Keratinocyte (primary cell): ENCODE data around the gene ABLIM1. TPM values are rescaled to one million over a fixed set of nuclear protein-coding genes. Genes with fewer than 3 reads are reported as not detected.

ENCODE experiments used
- DNase-seq: peaks from one replicate; pipeline ENCODE4 v3.0.0-alpha.2; 2011; ENCODE audit warnings: low read depth, missing footprints, low spot score
- FAIRE-seq: peaks from 2 replicates; lab custom pipeline; 2011; peaks lifted over from hg19 to GRCh38; lab: Jason Lieb, UNC
- H2AFZ ChIP-seq: 2 replicates; pipeline ENCODE4 v1.6.0; 2012; ENCODE audit warnings: low read length, control low read depth, inconsistent platforms; ENCODE audit not compliant: control insufficient read depth
- H3K27ac ChIP-seq: 2 replicates; pipeline ENCODE4 v1.5.1; 2011; ENCODE audit warnings: low read length; ENCODE audit not compliant: control insufficient read depth, insufficient read depth
- H3K27me3 ChIP-seq: 3 replicates; pipeline ENCODE4 v1.6.0; 2011; ENCODE audit warnings: low read length; ENCODE audit not compliant: control insufficient read depth, insufficient read depth; ENCODE audit errors: extremely low read depth
- H3K36me3 ChIP-seq, 2 experiments: 2 replicates in 1 of 2; 3 replicates in 1 of 2; pipeline ENCODE4 v1.5.1; 2011; ENCODE audit warnings: low read length in 2 of 2, mild to moderate bottlenecking in 1 of 2; ENCODE audit not compliant: control insufficient read depth in 2 of 2, insufficient read depth in 2 of 2; ENCODE audit errors: extremely low read depth in 1 of 2
- H3K4me1 ChIP-seq: 3 replicates; pipeline ENCODE4 v1.5.1; 2011; ENCODE audit warnings: low read length; ENCODE audit not compliant: control insufficient read depth, insufficient read depth; ENCODE audit errors: extremely low read depth
- H3K4me2 ChIP-seq: 3 replicates; pipeline ENCODE4 v1.6.0; 2011; ENCODE audit warnings: low read depth, low read length; ENCODE audit not compliant: control insufficient read depth, insufficient read depth; ENCODE audit errors: extremely low read depth
- H3K4me3 ChIP-seq, 3 experiments: fragments of 200-600 bp in 1 of 3; sonication (generic) in 1 of 3; 2 replicates in 2 of 3; 3 replicates in 1 of 3; pipeline ENCODE4 v1.5.1; 2011 to 2016; ENCODE audit warnings: low read length in 3 of 3, mild to moderate bottlenecking in 3 of 3, control low read depth in 2 of 3, inconsistent platforms in 1 of 3, low read depth in 1 of 3, mixed read lengths in 1 of 3, mixed run types in 1 of 3, moderate library complexity in 1 of 3; ENCODE audit not compliant: control insufficient read depth in 2 of 3, insufficient read depth in 2 of 3; ENCODE audit errors: extremely low read depth in 1 of 3
- H3K79me2 ChIP-seq: 2 replicates; pipeline ENCODE4 v1.6.0; 2012; ENCODE audit warnings: low read length; ENCODE audit not compliant: control insufficient read depth, insufficient read depth
- H3K9ac ChIP-seq: 3 replicates; pipeline ENCODE4 v1.6.0; 2011; ENCODE audit warnings: low read length; ENCODE audit not compliant: control insufficient read depth, insufficient read depth; ENCODE audit errors: extremely low read depth
- H3K9me1 ChIP-seq: 3 replicates; pipeline ENCODE4 v1.6.0; 2011; ENCODE audit warnings: low read length; ENCODE audit not compliant: control insufficient read depth, insufficient read depth; ENCODE audit errors: extremely low read depth
- H3K9me3 ChIP-seq: 2 replicates; pipeline ENCODE4 v1.5.1; 2012; ENCODE audit warnings: low read depth, low read length; ENCODE audit not compliant: control insufficient read depth
- H4K20me1 ChIP-seq: 3 replicates; pipeline ENCODE4 v1.6.0; 2011; ENCODE audit warnings: low read length; ENCODE audit not compliant: control insufficient read depth, insufficient read depth; ENCODE audit errors: extremely low read depth
- CTCF ChIP-seq, 3 experiments: IDR thresholded peaks in 1 of 3; conservative IDR thresholded peaks in 1 of 3; optimal IDR thresholded peaks in 1 of 3; 2 replicates in 2 of 3; 3 replicates in 1 of 3; pipeline versions ENCODE3 to v1.5.1; 2011; ENCODE audit warnings: low read length in 3 of 3, mild to moderate bottlenecking in 3 of 3, moderate library complexity in 2 of 3, control low read depth in 1 of 3, inconsistent platforms in 1 of 3; ENCODE audit not compliant: insufficient read depth in 2 of 3; ENCODE audit errors: extremely low read depth in 1 of 3
- EZH2 ChIP-seq: IDR thresholded peaks from one replicate; pipeline ENCODE4 v1.6.1; 2012; ENCODE audit warnings: inconsistent platforms, mild to moderate bottlenecking, low read length, moderate library complexity
- dilution Hi-C: fragments of 300-500 bp; cut with MboI; formaldehyde crosslinking; loops from one replicate; pipeline ENCODE4 v1.7.0; 2020; ENCODE audit warnings: low sequenced_read_pairs; ENCODE audit not compliant: extremely low pct_ligation_motif_present
- polyA plus RNA-seq, 5 experiments: library from polyadenylated mRNA; depleted of rRNA in 3 of 5; stranded (reverse) in 3 of 5; stranded (forward) in 1 of 5; unstranded in 1 of 5; fragments of >200 nt; gene quantifications; 1 replicate in 1 of 5; 2 replicates in 3 of 5; 3 replicates in 1 of 5; pipeline versions ENCODE4 v1.2.1 to v1.2.3, GENCODE V29; 2011 to 2012; ENCODE audit warnings: missing spikeins in 2 of 5, low read depth in 1 of 5, low replicate concordance in 1 of 5

The ABLIM1 gene
- polyA plus RNA-seq, 1 donor (not counting 4 experiments of a cell fraction or from before 2014, with no cell fraction given) = 55.2 TPM

DNA sequence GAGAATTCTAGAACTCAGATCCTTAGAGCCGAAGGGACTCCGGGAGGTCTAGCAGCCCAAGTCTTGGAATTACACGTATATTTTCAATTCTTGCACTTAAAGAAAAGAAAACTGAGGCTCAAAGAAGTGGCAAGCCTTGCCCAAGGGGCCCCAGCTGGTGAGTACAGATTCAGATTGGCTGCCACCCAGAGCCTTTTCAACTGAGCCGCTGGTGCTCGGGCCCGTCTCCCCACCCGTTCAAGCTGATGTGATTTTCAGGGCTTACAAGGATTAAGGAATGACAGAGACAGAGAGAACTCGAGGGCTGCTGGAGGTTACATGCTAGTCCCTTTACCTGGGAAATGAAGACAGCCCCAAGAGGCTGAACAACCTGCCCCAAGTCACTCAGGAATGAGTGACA lies 117.8 kb downstream of the ABLIM1 start:
- Histone ChIP-seq H3K9me1 (no peaks in the 10 kb centered on the region), H2AFZ (no peak overlapping the region), H3K27me3 (no peaks in the 10 kb centered on the region), H3K36me3 (peaks cover 0 to 2% of the 10 kb centered on the region in 2 experiments), H4K20me1 (no peaks in the 10 kb centered on the region), H3K4me2 (no peak overlapping the region), H3K9ac (no peak overlapping the region), H3K79me2 (no peaks in the 10 kb centered on the region), H3K9me3 (no peaks in the 10 kb centered on the region), H3K27ac (no peak overlapping the region), H3K4me1 (peaks cover 35% of the 10 kb centered on the region), H3K4me3 (no peak overlapping the region)
- FAIRE-seq = no peak
- no peak for DNase-seq
- no peak for TF ChIP-seq EZH2
- no peak for TF ChIP-seq CTCF (optimal IDR thresholded peaks at IDR 0.05 in 1 of 3, IDR thresholded peaks at IDR 0.05 in 1 of 3, conservative IDR thresholded peaks at IDR 0.05 in 1 of 3; ENCODE audit: extremely low read depth in 1 of 3, insufficient read depth in 2 of 3, low read length in 3 of 3)
- dilution Hi-C loops = no loop called here

DNA sequence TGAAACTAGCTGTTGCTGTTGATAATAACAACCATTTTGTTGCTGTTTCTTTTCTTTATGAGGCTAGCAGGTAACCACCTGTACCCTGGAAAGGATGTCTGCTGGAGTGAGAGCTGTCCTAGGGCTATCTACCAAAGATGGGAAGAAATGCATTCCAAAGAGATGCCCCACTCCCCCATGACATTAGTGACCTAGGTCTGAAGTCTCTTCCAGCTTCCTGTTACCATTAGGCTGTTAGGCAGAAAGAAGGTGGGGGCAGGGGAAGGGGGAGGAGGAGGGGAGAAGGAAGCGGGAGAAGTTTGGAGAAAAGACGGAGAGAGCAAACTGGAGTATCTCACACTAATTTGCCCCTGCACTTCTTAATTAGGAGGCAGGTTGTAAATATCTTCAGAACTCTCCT lies 118.5 kb downstream of the ABLIM1 start:
- TF ChIP-seq CTCF (optimal IDR thresholded peaks at IDR 0.05 in 1 of 3, IDR thresholded peaks at IDR 0.05 in 1 of 3, conservative IDR thresholded peaks at IDR 0.05 in 1 of 3; ENCODE audit: extremely low read depth in 1 of 3, insufficient read depth in 2 of 3, low read length in 3 of 3) (no peak), EZH2 (no peak)
- H3K4me1 ChIP-seq = peaks cover 29% of the 10 kb centered on the region
- no peaks in the 10 kb centered on the region for H3K9me1 ChIP-seq
- no peak overlapping the region for H2AFZ ChIP-seq
- H4K20me1 ChIP-seq = no peaks in the 10 kb centered on the region
- H3K9ac ChIP-seq = no peak overlapping the region
- no peaks in the 10 kb centered on the region for H3K79me2 ChIP-seq
- DNase-seq = no peak
- H3K27me3 ChIP-seq = no peaks in the 10 kb centered on the region
- no peak overlapping the region for H3K27ac ChIP-seq
- peaks cover 0 to 2% of the 10 kb centered on the region in 2 experiments for H3K36me3 ChIP-seq
- H3K9me3 ChIP-seq = no peaks in the 10 kb centered on the region
- dilution Hi-C loops = no loop called here
- FAIRE-seq = no peak
- H3K4me3 ChIP-seq = no peak overlapping the region
- H3K4me2 ChIP-seq = no peak overlapping the region
